ENCODE measurements around the gene LINC01488. TPM values are rescaled to one million over a fixed set of nuclear protein-coding genes. Genes with fewer than 3 reads are reported as not detected.

Gene LINC01488
- total RNA-seq, 1 experiment from 2014 or later = not detected

- H3K9ac ChIP-seq (ENCODE audit: low read length) = no peak overlapping the region
- H3K4me3 ChIP-seq (replicated peaks in 1 of 2; ENCODE audit: low read depth in 1 of 2, low read length in 2 of 2) = no peak overlapping the region
- intact Hi-C loops (cut with micrococcal nuclease) = no loop called here
- RAD21 ChIA-PET (ENCODE audit: low non-redundant PET in 1 of 2, low total read pairs in 2 of 2, uncharacterized antibody in 2 of 2, unreplicated experiment in 2 of 2) = no interaction called here
- BruUV-seq (replicated peaks) = no TSS peak
- DNase-seq (ENCODE audit: low read depth, low spot score) (no peak), ATAC-seq (no peak)
- peaks cover 0 to 10% of the 10 kb centered on the region in 2 experiments; a peak in 3 of 4 replicates for H3K4me1 ChIP-seq (ENCODE audit: control insufficient read depth in 1 of 2, insufficient read depth in 2 of 2, low read length in 2 of 2)
- CTCF ChIA-PET = no interaction called here
- H2AFZ ChIP-seq (ENCODE audit: low read depth, low read length, poor library complexity, severe bottlenecking) = no peak overlapping the region
- no peak overlapping the region for H3K4me2 ChIP-seq (ENCODE audit: low read length)
- H3K36me3 ChIP-seq (ENCODE audit: control insufficient read depth in 1 of 2, insufficient read depth in 2 of 2, low read length in 2 of 2) = no peaks in the 10 kb centered on the region
- no peaks in the 10 kb centered on the region for H3K9me3 ChIP-seq (ENCODE audit: control insufficient read depth in 1 of 2, insufficient read depth in 1 of 2, low read depth in 1 of 2, low read length in 2 of 2)
- H3K27me3 ChIP-seq (ENCODE audit: insufficient read depth, low read length) = no peaks in the 10 kb centered on the region
- H3K27ac ChIP-seq (ENCODE audit: low read depth, low read length) = no peak overlapping the region
- POLR2A ChIA-PET = no interaction called here
- no peak for TF ChIP-seq ZFX (IDR thresholded peaks at IDR 0.05)
- H3K9me2 ChIP-seq (ENCODE audit: insufficient read depth) = no peaks in the 10 kb centered on the region
- H4K20me1 ChIP-seq (ENCODE audit: insufficient read depth) = no peaks in the 10 kb centered on the region
- H3K79me2 ChIP-seq (ENCODE audit: insufficient read depth, low read length) = no peaks in the 10 kb centered on the region
These were observed 3.2 kb downstream of the LINC01488 start for GRCh38 chr11:69484427-69485259.

GRCh38 chr11:69485337-69486041, 4.0 kb downstream of the LINC01488 start:
- ChIA-PET POLR2A (no interaction called here), CTCF (no interaction called here), RAD21 (ENCODE audit: low non-redundant PET in 1 of 2, low total read pairs in 2 of 2, uncharacterized antibody in 2 of 2, unreplicated experiment in 2 of 2) (no interaction called here)
- H3K4me1 ChIP-seq (ENCODE audit: control insufficient read depth in 1 of 2, insufficient read depth in 2 of 2, low read length in 2 of 2) = peaks cover 0 to 2% of the 10 kb centered on the region in 2 experiments; a peak in 1 of 4 replicates
- no peaks in the 10 kb centered on the region for H3K79me2 ChIP-seq (ENCODE audit: insufficient read depth, low read length)
- H3K9me3 ChIP-seq (ENCODE audit: control insufficient read depth in 1 of 2, insufficient read depth in 1 of 2, low read depth in 1 of 2, low read length in 2 of 2) = no peaks in the 10 kb centered on the region
- no peak overlapping the region for H3K4me2 ChIP-seq (ENCODE audit: low read length)
- BruUV-seq (replicated peaks) = no TSS peak
- no peaks in the 10 kb centered on the region for H3K9me2 ChIP-seq (ENCODE audit: insufficient read depth)
- intact Hi-C loops (cut with micrococcal nuclease) = no loop called here
- no peak overlapping the region for H3K9ac ChIP-seq (ENCODE audit: low read length)
- TF ChIP-seq MAX (IDR thresholded peaks at IDR 0.05) = no peak
- no peak for TF ChIP-seq ELF1 (IDR thresholded peaks at IDR 0.05; ENCODE audit: borderline replicate concordance, low read depth)
- TF ChIP-seq POLR2AphosphoS5 (IDR thresholded peaks at IDR 0.05; ENCODE audit: low read depth, low read length) = no peak
- ATAC-seq (no peak), DNase-seq (ENCODE audit: low read depth, low spot score) (no peak)
- H3K4me3 ChIP-seq (replicated peaks in 1 of 2; ENCODE audit: low read depth in 1 of 2, low read length in 2 of 2) = no peak overlapping the region
- H4K20me1 ChIP-seq (ENCODE audit: insufficient read depth) = no peaks in the 10 kb centered on the region
- H3K36me3 ChIP-seq (ENCODE audit: control insufficient read depth in 1 of 2, insufficient read depth in 2 of 2, low read length in 2 of 2) = no peaks in the 10 kb centered on the region
- H2AFZ ChIP-seq (ENCODE audit: low read depth, low read length, poor library complexity, severe bottlenecking) = no peak overlapping the region
- no peak overlapping the region for H3K27ac ChIP-seq (ENCODE audit: low read depth, low read length)
- H3K27me3 ChIP-seq (ENCODE audit: insufficient read depth, low read length) = no peaks in the 10 kb centered on the region
